A549 (cell line): ENCODE measurements around the gene FOXK1. TPM values are rescaled to one million over a fixed set of nuclear protein-coding genes. Genes with fewer than 3 reads are reported as not detected.

Experiments used
- ATAC-seq, 2 experiments: fragments of 200-7000 bp in 1 of 2; fragments of >200 bp in 1 of 2; cut with Nextera tagmentation in 1 of 2; cut with Tn5 transposase in 1 of 2; 3 replicates each; pipeline versions ENCODE4 v1.8.0 to v1.9.1; 2018 to 2020; ENCODE audit warnings: mild to moderate bottlenecking in 1 of 2, moderate library complexity in 1 of 2
- CTCF ChIA-PET: fragments of 300-600 bp; sonication (Branson Sonifier 250); formaldehyde crosslinking; extraction: SDS; loops from one replicate; lab custom pipeline; 2021; ENCODE audit warnings: antibody characterized with exemption, inconsistent platforms; lab: Yijun Ruan, JAX
- POLR2A ChIA-PET: fragments of 350-600 bp; formaldehyde crosslinking; extraction: SDS; loops from one replicate; lab custom pipeline; 2021; ENCODE audit warnings: antibody characterized with exemption, inconsistent platforms; lab: Yijun Ruan, JAX
- DNase-seq, 2 experiments: peaks; one replicate each; pipeline versions ENCODE4 v3.0.0 to v3.0.0-alpha.2; 2011 to 2016; ENCODE audit warnings: low read depth in 1 of 2, low spot score in 1 of 2
- FAIRE-seq: peaks from 2 replicates; lab custom pipeline; 2011; peaks lifted over from hg19 to GRCh38; lab: Jason Lieb, UNC
- H3K27ac ChIP-seq, 2 experiments: fragments of >200 bp; sonication (Bioruptor Twin); formaldehyde crosslinking; 3 replicates each; pipeline ENCODE4 v1.5.1; 2016 to 2017
- H3K4me1 ChIP-seq: fragments of >200 bp; sonication (Bioruptor Twin); formaldehyde crosslinking; 3 replicates; pipeline ENCODE4 v1.6.1; 2016
- H3K4me2 ChIP-seq: fragments of >200 bp; sonication (Bioruptor Twin); formaldehyde crosslinking; 3 replicates; pipeline ENCODE4 v1.6.1; 2016
- H3K4me3 ChIP-seq: fragments of >200 bp; sonication (Bioruptor Twin); formaldehyde crosslinking; 3 replicates; pipeline ENCODE4 v1.5.1; 2016
- H3K9me3 ChIP-seq: fragments of >200 bp; sonication (Bioruptor Twin); formaldehyde crosslinking; 3 replicates; pipeline ENCODE4 v1.6.1; 2016
- BCL3 ChIP-seq: fragments of >200 bp; sonication (Bioruptor Twin); formaldehyde crosslinking; IDR thresholded peaks from 3 replicates; pipeline ENCODE4 v1.6.1; 2016
- CBX2 ChIP-seq: fragments of 200-600 bp; sonication (generic); IDR thresholded peaks from 2 replicates; pipeline ENCODE4 v1.6.1; 2016; ENCODE audit warnings: low read depth, mild to moderate bottlenecking, borderline replicate concordance
- CBX8 ChIP-seq: fragments of 200-600 bp; sonication (generic); IDR thresholded peaks from 2 replicates; pipeline ENCODE4 v1.6.1; 2016
- ESRRA ChIP-seq: fragments of 150-350 bp; IDR thresholded peaks from 2 replicates; pipeline ENCODE4 v1.6.1; 2014; ENCODE audit warnings: mild to moderate bottlenecking, low read length, borderline replicate concordance
- HOXB13 ChIP-seq: fragments of 250-450 bp; sonication (Bioruptor Pico); IDR thresholded peaks from 2 replicates; pipeline ENCODE4 v1.5.0; 2020; ENCODE audit warnings: low read depth, mild to moderate bottlenecking, moderate library complexity
- HOXB5 ChIP-seq: fragments of 250-450 bp; sonication (Bioruptor Pico); IDR thresholded peaks from 2 replicates; pipeline ENCODE4 v1.5.0; 2020; ENCODE audit warnings: mild to moderate bottlenecking, moderate library complexity
- MAFK ChIP-seq: fragments of 450-650 bp; IDR thresholded peaks from 2 replicates; pipeline ENCODE4 v1.6.1; 2014; ENCODE audit not compliant: partially characterized antibody
- MYC ChIP-seq: IDR thresholded peaks from 2 replicates; pipeline ENCODE4 v1.6.1; 2012; ENCODE audit warnings: mild to moderate bottlenecking, inconsistent platforms, low read length, improper control_type of control experiment, borderline replicate concordance
- NPAS2 ChIP-seq: fragments of 250-450 bp; sonication (Bioruptor Pico); IDR thresholded peaks from 2 replicates; pipeline ENCODE4 v1.8.0; 2022; ENCODE audit warnings: mild to moderate bottlenecking, moderate library complexity, borderline replicate concordance
- PBX3 ChIP-seq: IDR thresholded peaks from 2 replicates; pipeline ENCODE4 v1.6.1; 2012
- RAD21 ChIP-seq, 2 experiments: fragments of >200 bp in 1 of 2; sonication (Bioruptor Twin) in 1 of 2; formaldehyde crosslinking in 1 of 2; IDR thresholded peaks in 1 of 2; conservative IDR thresholded peaks in 1 of 2; 2 replicates in 1 of 2; 3 replicates in 1 of 2; pipeline ENCODE4 v1.6.1; 2012 to 2018; ENCODE audit warnings: inconsistent platforms in 1 of 2
- USF2 ChIP-seq: fragments of 450-650 bp; IDR thresholded peaks from 2 replicates; pipeline ENCODE4 v1.6.1; 2014; ENCODE audit warnings: antibody characterized with exemption
- WGBS: methylation state at CpG from one replicate; pipeline ENCODE4 v1.1.6; 2017; ENCODE audit errors: missing lambda C conversion rate; 5-methylcytosine and 5-hydroxymethylcytosine counted together
- polyA plus RNA-seq, 4 experiments: library from polyadenylated mRNA; depleted of rRNA in 3 of 4; stranded (reverse); fragments of >200 nt; fragmentation: RNase III in 1 of 4; extraction: RNeasy Plus Mini Kit Qiagen cat#74134 plus additional on column Dnase treatment in 1 of 4; gene quantifications; 2 replicates in 3 of 4; 3 replicates in 1 of 4; pipeline ENCODE4 v1.2.3, GENCODE V29; 2011 to 2017
- TF ChIP-seq, protein P1 (sequence below): fragments of >200 bp; sonication (Bioruptor Twin); formaldehyde crosslinking; IDR thresholded peaks from 3 replicates; pipeline ENCODE4 v1.5.1; 2016
- TF ChIP-seq, protein P2 (sequence below): IDR thresholded peaks from 2 replicates; pipeline ENCODE4 v1.6.1; 2012

FOXK1 gene
- polyA plus RNA-seq, 2 of the 4 experiments (the other 2 are of a cell fraction) = 6.8 to 10.9 TPM

GRCh38 chr7:4667776-4668509, 14.2 kb upstream of the FOXK1 start:
- WGBS = 84% methylated on average over 19 of the region's 19 CpGs
- Histone ChIP-seq H3K4me1 (peaks cover 19% of the 10 kb centered on the region), H3K4me2 (no peak overlapping the region), H3K27ac (peak overlapping the region in 1 of 2 experiments; percentile 53; a peak in 2 of 6 replicates), H3K9me3 (peaks cover 15% of the 10 kb centered on the region; the same call in 2 of the 3 replicates), H3K4me3 (no peak overlapping the region)
- POLR2A ChIA-PET = interaction anchor here (0.8 kb wide), 1 partner anchor 26 kb away, joined by 4 read pairs; no protein-coding TSS in a partner anchor
- DNase-seq = no peak
- ATAC-seq = no peak
- FAIRE-seq = no peak
- TF ChIP-seq MAFK (peak; percentile 83), HOXB5 (CRISPR knock-in tag) (no peak), HOXB13 (CRISPR knock-in tag) (no peak)
- CTCF ChIA-PET = interaction anchor here (1.3 to 1.8 kb wide), 3 partner anchors 12 to 36 kb away, joined by 3 to 5 read pairs (median 5); no protein-coding TSS in a partner anchor

GRCh38 chr7:4668510-4668847, 13.6 kb upstream of the FOXK1 start:
- FAIRE-seq (no peak), ATAC-seq (no peak), DNase-seq (no peak)
- H3K4me3 ChIP-seq = no peak overlapping the region
- WGBS = 88% methylated on average over 3 of the region's 3 CpGs
- peaks cover 18% of the 10 kb centered on the region for H3K9me3 ChIP-seq
- ChIA-PET POLR2A (interaction anchor here (0.8 kb wide), 1 partner anchor 27 kb away, joined by 4 read pairs; no protein-coding TSS in a partner anchor), CTCF (interaction anchor here (1.3 to 1.8 kb wide), 3 partner anchors 11 to 37 kb away, joined by 3 to 5 read pairs (median 5); no protein-coding TSS in a partner anchor)
- H3K27ac ChIP-seq = peak overlapping the region in 1 of 2 experiments; percentile 53; a peak in 1 of 6 replicates
- H3K4me2 ChIP-seq = no peak overlapping the region
- peaks cover 19% of the 10 kb centered on the region for H3K4me1 ChIP-seq
- TF ChIP-seq NPAS2 (CRISPR knock-in tag) = no peak
- no peak for TF ChIP-seq CBX8
- TF ChIP-seq RAD21 (conservative IDR thresholded peaks at IDR 0.05 in 1 of 2, IDR thresholded peaks at IDR 0.05 in 1 of 2) = no peak
- TF ChIP-seq PBX3 = no peak
- TF ChIP-seq MYC = no peak

- no peak for FAIRE-seq
- Histone ChIP-seq H3K4me3 (no peak overlapping the region), H3K9me3 (peaks cover 38% of the 10 kb centered on the region), H3K4me1 (peaks cover 7% of the 10 kb centered on the region), H3K27ac (no peak overlapping the region), H3K4me2 (no peak overlapping the region)
- no peak for ATAC-seq
- 49% methylated on average over 4 of the region's 4 CpGs for WGBS
- TF ChIP-seq ESRRA = no peak
- TF ChIP-seq, protein P1, sequence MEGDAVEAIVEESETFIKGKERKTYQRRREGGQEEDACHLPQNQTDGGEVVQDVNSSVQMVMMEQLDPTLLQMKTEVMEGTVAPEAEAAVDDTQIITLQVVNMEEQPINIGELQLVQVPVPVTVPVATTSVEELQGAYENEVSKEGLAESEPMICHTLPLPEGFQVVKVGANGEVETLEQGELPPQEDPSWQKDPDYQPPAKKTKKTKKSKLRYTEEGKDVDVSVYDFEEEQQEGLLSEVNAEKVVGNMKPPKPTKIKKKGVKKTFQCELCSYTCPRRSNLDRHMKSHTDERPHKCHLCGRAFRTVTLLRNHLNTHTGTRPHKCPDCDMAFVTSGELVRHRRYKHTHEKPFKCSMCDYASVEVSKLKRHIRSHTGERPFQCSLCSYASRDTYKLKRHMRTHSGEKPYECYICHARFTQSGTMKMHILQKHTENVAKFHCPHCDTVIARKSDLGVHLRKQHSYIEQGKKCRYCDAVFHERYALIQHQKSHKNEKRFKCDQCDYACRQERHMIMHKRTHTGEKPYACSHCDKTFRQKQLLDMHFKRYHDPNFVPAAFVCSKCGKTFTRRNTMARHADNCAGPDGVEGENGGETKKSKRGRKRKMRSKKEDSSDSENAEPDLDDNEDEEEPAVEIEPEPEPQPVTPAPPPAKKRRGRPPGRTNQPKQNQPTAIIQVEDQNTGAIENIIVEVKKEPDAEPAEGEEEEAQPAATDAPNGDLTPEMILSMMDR = no peak
- no peak for TF ChIP-seq BCL3
- no peak for TF ChIP-seq CBX2
- TF ChIP-seq, protein P2, sequence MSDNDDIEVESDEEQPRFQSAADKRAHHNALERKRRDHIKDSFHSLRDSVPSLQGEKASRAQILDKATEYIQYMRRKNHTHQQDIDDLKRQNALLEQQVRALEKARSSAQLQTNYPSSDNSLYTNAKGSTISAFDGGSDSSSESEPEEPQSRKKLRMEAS = no peak
- TF ChIP-seq USF2 = peak; percentile 24; the same call in 1 of the 2 replicates
- ChIA-PET CTCF (interaction anchor here (1.5 to 4.0 kb wide), 2 partner anchors 29 to 68 kb away, joined by 3 to 15 read pairs; no protein-coding TSS in a partner anchor), POLR2A (interaction anchor here (1.5 kb wide), 1 partner anchor 29 kb away, joined by 5 read pairs; no protein-coding TSS in a partner anchor)
- no peak for DNase-seq
Observed at GRCh38 chr7:4670791-4671190, 11.3 kb upstream of the FOXK1 start.
